ENCODE measurements around the gene LAP3. TPM values are rescaled to one million over a fixed set of nuclear protein-coding genes. Genes with fewer than 3 reads are reported as not detected.
"Not testable (repeated sequence)": the region's sequence is repeated elsewhere in the genome, so short reads cannot be mapped to it uniquely, and the experiment has no call there.

The LAP3 gene
- total and polyA plus RNA-seq, 11 donors: 14.4 to 281 (median 66.1) TPM

DNA sequence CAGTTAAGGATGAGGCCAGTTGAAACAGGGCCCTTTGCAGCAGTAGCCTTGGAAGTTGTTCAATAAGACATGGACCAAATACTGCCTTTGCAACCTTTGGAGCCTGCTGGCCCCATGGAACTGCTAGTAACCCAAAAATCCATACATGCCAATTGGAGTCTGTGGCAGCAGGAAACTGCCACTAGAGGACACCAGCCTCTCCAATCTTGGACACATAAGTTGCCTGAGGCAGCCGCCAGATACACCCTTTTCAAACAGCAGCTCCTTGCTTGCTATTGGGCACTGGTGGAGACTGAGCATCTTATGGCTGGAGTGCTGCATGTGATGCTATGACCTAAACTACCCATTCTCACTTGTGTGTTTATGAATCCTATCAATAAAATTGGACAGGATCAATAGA, 14.8 kb upstream of the LAP3 start:
- Histone ChIP-seq H3K27ac (no peak overlapping the region), H3K4me3 (no peak overlapping the region), H3K9me3 (no peaks in the 10 kb centered on the region), H3K36me3 (no peaks in the 10 kb centered on the region), H3K27me3 (no peaks in the 10 kb centered on the region), H3K4me1 (no peaks in the 10 kb centered on the region)
- 42 to 83% (median 54%) methylated on average over 1 of the region's 1 CpG for WGBS, 4 donors
- no peak for ATAC-seq
- TF ChIP-seq, protein P1, sequence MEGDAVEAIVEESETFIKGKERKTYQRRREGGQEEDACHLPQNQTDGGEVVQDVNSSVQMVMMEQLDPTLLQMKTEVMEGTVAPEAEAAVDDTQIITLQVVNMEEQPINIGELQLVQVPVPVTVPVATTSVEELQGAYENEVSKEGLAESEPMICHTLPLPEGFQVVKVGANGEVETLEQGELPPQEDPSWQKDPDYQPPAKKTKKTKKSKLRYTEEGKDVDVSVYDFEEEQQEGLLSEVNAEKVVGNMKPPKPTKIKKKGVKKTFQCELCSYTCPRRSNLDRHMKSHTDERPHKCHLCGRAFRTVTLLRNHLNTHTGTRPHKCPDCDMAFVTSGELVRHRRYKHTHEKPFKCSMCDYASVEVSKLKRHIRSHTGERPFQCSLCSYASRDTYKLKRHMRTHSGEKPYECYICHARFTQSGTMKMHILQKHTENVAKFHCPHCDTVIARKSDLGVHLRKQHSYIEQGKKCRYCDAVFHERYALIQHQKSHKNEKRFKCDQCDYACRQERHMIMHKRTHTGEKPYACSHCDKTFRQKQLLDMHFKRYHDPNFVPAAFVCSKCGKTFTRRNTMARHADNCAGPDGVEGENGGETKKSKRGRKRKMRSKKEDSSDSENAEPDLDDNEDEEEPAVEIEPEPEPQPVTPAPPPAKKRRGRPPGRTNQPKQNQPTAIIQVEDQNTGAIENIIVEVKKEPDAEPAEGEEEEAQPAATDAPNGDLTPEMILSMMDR (IDR thresholded peaks at IDR 0.05): peak in 3 of 12 donors; percentile 14 to 23 (median 15)
- no peak for TF ChIP-seq POLR2A (IDR thresholded peaks at IDR 0.05)
- no peak for DNase-seq
- intact Hi-C loops (cut with DNase I): no loop called here

DNA sequence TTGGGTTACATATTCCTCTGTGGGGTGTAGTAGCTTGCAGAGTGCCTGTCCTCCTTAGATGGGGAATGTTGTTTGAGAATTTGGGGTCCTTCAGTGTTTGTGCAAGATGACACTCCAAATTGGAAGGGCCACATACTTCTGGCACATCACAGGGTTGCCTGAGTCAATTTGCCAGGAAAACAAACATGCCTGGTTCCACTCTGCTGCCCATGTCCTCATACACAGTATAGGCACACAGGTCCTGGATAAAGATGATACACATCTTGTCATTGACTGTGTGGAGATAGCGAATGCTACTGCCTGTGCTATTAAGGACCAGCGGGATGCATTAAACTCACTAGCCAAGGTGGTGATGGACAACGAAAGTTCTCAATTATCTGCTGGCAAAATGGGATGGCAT, 11.2 kb upstream of the LAP3 start:
- Histone ChIP-seq H3K36me3 (no peaks in the 10 kb centered on the region), H3K27me3 (no peaks in the 10 kb centered on the region), H3K4me3 (no peak overlapping the region), H3K9me3 (no peaks in the 10 kb centered on the region), H3K27ac (no peak overlapping the region), H3K4me1 (no peaks in the 10 kb centered on the region)
- intact Hi-C loops (cut with DNase I): no loop called here
- 90 to 97% (median 93%) methylated on average over 3 of the region's 3 CpGs for WGBS, 4 donors
- TF ChIP-seq, protein P1 (IDR thresholded peaks at IDR 0.05): no peak
- TF ChIP-seq POLR2A (IDR thresholded peaks at IDR 0.05): no peak
- ATAC-seq (no peak), DNase-seq (no peak)

DNA sequence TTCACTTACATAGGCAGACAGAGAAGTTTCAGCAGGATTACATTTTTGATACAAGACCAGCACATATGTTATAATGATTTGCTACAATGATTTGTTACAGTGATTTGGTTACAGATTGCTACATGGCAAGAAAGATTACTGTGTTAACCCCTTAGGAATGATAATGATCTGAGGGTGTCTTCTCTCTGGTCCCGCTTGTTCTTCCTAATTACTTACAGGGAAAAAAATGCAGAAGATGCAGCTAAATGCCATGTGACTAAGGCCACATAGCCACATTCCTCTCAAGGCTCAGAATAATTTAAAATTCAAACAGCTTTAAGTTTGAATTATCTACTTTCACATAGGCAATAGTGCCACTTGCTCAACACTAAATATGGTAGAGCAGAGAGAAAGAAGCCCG, 9.7 kb upstream of the LAP3 start:
- Histone ChIP-seq H3K27ac (no peak overlapping the region), H3K4me1 (no peaks in the 10 kb centered on the region), H3K36me3 (no peaks in the 10 kb centered on the region), H3K4me3 (no peak overlapping the region), H3K9me3 (no peaks in the 10 kb centered on the region), H3K27me3 (no peaks in the 10 kb centered on the region)
- WGBS, 4 donors: 68 to 75% (median 73%) methylated on average over 2 of the region's 2 CpGs
- TF ChIP-seq, protein P1 (IDR thresholded peaks at IDR 0.05): no peak
- no peak for TF ChIP-seq POLR2A (IDR thresholded peaks at IDR 0.05)
- ATAC-seq (no peak), DNase-seq (no peak)
- intact Hi-C loops (cut with DNase I): no loop called here

DNA sequence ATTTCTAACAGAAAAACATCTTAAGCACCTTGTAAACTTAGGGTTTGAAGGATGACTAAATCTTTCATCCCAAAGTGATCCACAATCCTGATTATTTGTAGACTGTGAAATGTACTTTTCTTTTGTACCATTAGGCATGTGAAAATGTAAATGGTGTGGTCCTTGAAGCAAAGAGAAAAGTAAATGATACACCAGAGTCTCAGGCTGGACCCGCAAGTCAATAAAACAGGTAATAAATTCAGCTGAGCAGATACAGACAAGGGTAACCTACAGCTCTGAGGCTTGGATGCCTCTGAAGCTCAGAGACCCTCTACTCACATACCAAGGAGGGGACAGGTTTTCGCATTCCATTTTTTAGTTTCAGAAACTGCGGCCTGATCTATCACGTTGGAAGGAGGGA, 2.8 kb upstream of the LAP3 start:
- Histone ChIP-seq H3K9me3 (no peaks in the 10 kb centered on the region), H3K4me1 (peaks cover 0 to 21% (median 16%) of the 10 kb centered on the region in 12 donors), H3K27me3 (no peaks in the 10 kb centered on the region), H3K36me3 (peaks cover 0 to 5% (median 0%) of the 10 kb centered on the region in 9 donors), H3K27ac (no peak overlapping the region), H3K4me3 (no peak overlapping the region)
- ATAC-seq (no peak), DNase-seq (no peak)
- TF ChIP-seq, protein P1 (IDR thresholded peaks at IDR 0.05): no peak
- no peak for TF ChIP-seq POLR2A (IDR thresholded peaks at IDR 0.05)
- intact Hi-C loops (cut with DNase I): loop anchor here in 2 of 10 donors (10.0 kb wide), 1 partner anchor 231 kb away; no protein-coding TSS in a partner anchor
- 94 to 95% (median 94%) methylated on average over 4 of the region's 4 CpGs for WGBS, 4 donors

DNA sequence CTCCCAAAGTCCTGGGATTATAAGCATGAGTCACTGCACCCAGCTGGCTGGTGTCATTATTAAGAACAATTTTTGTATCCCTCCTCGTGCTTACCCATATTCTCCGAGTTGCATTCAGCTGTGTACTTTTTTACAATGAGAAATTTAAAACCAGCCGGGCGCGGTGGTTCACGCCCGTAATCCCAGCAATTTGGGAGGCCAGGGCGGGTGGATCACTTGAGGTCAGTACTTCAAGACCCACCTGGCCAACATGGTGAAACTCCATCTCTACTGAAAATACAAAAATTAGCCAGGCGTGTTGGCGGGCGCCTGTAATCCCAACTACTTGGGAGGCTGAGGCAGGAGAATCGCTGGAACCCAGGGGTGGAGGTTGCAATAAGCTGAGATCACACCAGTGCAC, 1.8 kb upstream of the LAP3 start:
- not testable (repeated sequence) for DNase-seq, H3K4me3 ChIP-seq, H3K27ac ChIP-seq, ATAC-seq, H3K9me3 ChIP-seq, H3K27me3 ChIP-seq
- Histone ChIP-seq H3K4me1 (peaks cover 0 to 29% (median 20%) of the 10 kb centered on the region in 12 donors), H3K36me3 (peaks cover 0 to 12% (median 5%) of the 10 kb centered on the region in 9 donors)
- intact Hi-C loops (cut with DNase I): loop anchor here in 6 of 10 donors (5.0 to 10.0 kb wide), 4 partner anchors 37 to 230 kb away; partner anchors contain the start of genes MED28 (in 2 of the 6) and QDPR (in 2 of the 6)
- 97 to 98% (median 97%) methylated on average over 12 of the region's 12 CpGs for WGBS, 4 donors

Data from heart left ventricle (tissue), 16 donors.